T-helper 2 cell treated with Interferon-gamma antibody and Interleukin-4, amounts not matched to agents 100 ng/mL and 5 ng/mL, for 36 hours (primary cell): ENCODE results near the gene TK2. TPM values are rescaled to one million over a fixed set of nuclear protein-coding genes. Genes with fewer than 3 reads are reported as not detected.

ENCODE experiments used
- intact Hi-C: fragments of 100-400 bp; cut with micrococcal nuclease; formaldehyde crosslinking; loops from one replicate; pipeline ENCODE4 v1.15.1; 2023
- total RNA-seq: library from RNA; stranded (reverse); gene quantifications from 2 replicates; pipeline ENCODE4 v1.2.3, GENCODE V29; 2022

Gene TK2
- total RNA-seq, 1 donor from 2014 or later = 12.9 TPM

GRCh38 chr16:66548068-66548467, 1.9 kb downstream of the TK2 start:
- intact Hi-C loops = loop anchor here (2.0 kb wide), 1 partner anchor 23 kb away; no protein-coding TSS in a partner anchor

- intact Hi-C loops = no loop called here
Measured at GRCh38 chr16:66547101-66547989, 2.6 kb downstream of the TK2 start.

GRCh38 chr16:66544016-66544757, 5.7 kb downstream of the TK2 start:
- intact Hi-C loops = no loop called here

GRCh38 chr16:66543541-66543940, 6.4 kb downstream of the TK2 start:
- intact Hi-C loops = no loop called here

- intact Hi-C loops = no loop called here
Measured at GRCh38 chr16:66542396-66542795, 7.5 kb downstream of the TK2 start.

- intact Hi-C loops = no loop called here
Measured at GRCh38 chr16:66541388-66542355, 8.2 kb downstream of the TK2 start.

- intact Hi-C loops = no loop called here
Measured at GRCh38 chr16:66539623-66540469, 10.1 kb downstream of the TK2 start.

- intact Hi-C loops = no loop called here
Measured at GRCh38 chr16:66538910-66539309, 11.0 kb downstream of the TK2 start.

GRCh38 chr16:66537236-66537635, 12.7 kb downstream of the TK2 start:
- intact Hi-C loops = no loop called here

GRCh38 chr16:66536525-66536924, 13.4 kb downstream of the TK2 start:
- intact Hi-C loops = no loop called here

- intact Hi-C loops = no loop called here
Measured at GRCh38 chr16:66534376-66534799, 15.5 kb downstream of the TK2 start.

- intact Hi-C loops = no loop called here
Measured at GRCh38 chr16:66529475-66529874, 20.4 kb downstream of the TK2 start.

- intact Hi-C loops = no loop called here
Measured at GRCh38 chr16:66528294-66528693, 21.6 kb downstream of the TK2 start.

- intact Hi-C loops = loop anchor here (2.0 kb wide), 1 partner anchor 23 kb away; no protein-coding TSS in a partner anchor
Measured at GRCh38 chr16:66525396-66526180, 24.3 kb downstream of the TK2 start.

GRCh38 chr16:66524601-66525164, 25.2 kb downstream of the TK2 start:
- intact Hi-C loops = loop anchor here (1.0 to 5.0 kb wide), 5 partner anchors 8 to 348 kb away; no protein-coding TSS in a partner anchor

- intact Hi-C loops = loop anchor here (1.0 to 5.0 kb wide), 5 partner anchors 8 to 348 kb away; no protein-coding TSS in a partner anchor
Measured at GRCh38 chr16:66523861-66524354, 26.0 kb downstream of the TK2 start.

GRCh38 chr16:66522816-66523590, 26.9 kb downstream of the TK2 start:
- intact Hi-C loops = loop anchor here (1.0 to 5.0 kb wide), 3 partner anchors 29 to 349 kb away; partner anchors contain the start of genes CKLF and CMTM3
